Right ventricle myocardium inferior (tissue), 1 donor: ENCODE measurements around the gene MCTP1. TPM values are rescaled to one million over a fixed set of nuclear protein-coding genes. Genes with fewer than 3 reads are reported as not detected.

ENCODE experiments used
- ATAC-seq: fragments of 200-7000 bp; cut with Tn5 transposase; one replicate; pipeline ENCODE4 v1.9.1; 2020; ENCODE audit warnings: mild to moderate bottlenecking, moderate library complexity
- DNase-seq: peaks from one replicate; pipeline ENCODE4 v3.0.0; 2021; ENCODE audit errors: missing footprints
- intact Hi-C: fragments of 100-400 bp; cut with DNase I; formaldehyde crosslinking; loops from one replicate; pipeline ENCODE4 v1.11.0; 2022
- total RNA-seq: library from RNA; stranded (reverse); fragmentation: NEBNext Ultra II Directional; extraction: Animal tissue kit (Norgen Biotek cat#: 25700); gene quantifications from one replicate; pipeline ENCODE4 v1.2.1, GENCODE V29; 2021
- donor health status: DM: no; HTN: yes; CAD: no; lungs with severe emphysema.

MCTP1 gene
- total RNA-seq, 1 donor from 2014 or later: 8.5 TPM

DNA sequence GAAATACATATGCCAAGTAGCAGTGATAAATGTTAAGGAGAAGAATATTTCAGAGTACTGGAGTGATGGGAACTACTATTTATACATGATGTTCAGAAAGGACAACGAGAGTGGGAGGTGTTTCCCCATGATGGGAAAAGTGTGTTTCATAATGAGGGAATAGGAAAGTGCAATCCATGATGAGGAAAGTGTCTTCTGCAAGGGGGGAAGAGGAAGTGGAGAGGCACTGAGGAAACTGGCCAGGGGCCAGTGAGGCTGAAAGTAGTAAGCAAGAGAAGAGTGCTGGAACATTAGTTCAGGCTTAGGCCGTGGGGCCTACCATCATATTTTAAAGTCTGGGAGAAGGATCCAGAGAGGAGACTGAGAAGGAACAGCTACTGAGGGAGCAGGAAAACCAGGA, 339.2 kb downstream of the MCTP1 start:
- peak; percentile 84 for DNase-seq
- intact Hi-C loops: no loop called here
- no peak for ATAC-seq

DNA sequence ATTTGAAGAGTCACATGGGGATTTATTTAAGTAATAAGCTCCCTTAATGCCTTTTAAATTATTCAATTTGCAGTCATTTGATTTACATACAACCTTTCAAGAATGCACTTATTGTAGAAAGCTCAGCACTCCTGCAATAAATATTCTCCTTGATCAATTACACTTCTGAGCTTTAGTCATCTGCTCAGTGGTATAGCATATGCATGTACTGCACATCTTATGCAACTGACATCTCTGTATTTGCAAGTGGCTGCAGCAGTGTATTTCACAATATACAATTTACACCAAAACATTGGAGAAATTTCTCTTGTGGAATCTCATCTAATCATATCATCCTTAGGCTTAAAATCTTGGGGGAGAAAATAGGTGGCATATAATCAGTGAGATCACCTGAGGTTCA, 340.7 kb downstream of the MCTP1 start:
- intact Hi-C loops: no loop called here
- ATAC-seq (no peak), DNase-seq (no peak)

DNA sequence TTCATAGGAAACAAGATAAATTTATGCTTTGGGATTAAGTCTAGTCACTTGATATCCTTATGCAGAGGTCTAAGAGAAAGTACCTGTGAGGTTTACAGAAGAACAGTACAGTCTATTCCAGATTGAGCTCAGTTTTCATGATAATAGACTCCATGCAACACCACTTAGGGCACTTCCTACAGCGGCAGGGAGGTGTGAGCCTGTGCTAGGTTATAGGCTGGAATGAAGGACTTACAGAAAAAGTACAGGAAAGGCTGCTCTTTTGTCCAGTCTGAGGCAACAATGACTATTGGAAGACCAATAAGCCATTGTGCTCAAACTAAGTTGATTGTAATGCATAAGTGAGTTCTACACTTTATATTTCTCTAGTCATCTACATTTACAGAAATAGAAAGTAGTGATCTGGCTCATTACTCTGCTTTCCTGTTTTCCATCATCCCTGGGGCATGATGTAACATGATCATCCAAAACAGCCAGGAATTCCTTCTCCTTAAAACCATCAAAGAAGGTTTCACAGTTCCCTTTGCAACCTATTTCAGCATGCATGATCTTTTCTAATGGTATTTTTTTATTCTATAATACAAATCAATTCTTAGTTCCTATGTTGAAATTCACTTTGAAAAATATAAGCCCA, 343.7 kb downstream of the MCTP1 start:
- DNase-seq (no peak), ATAC-seq (no peak)
- intact Hi-C loops: no loop called here

DNA sequence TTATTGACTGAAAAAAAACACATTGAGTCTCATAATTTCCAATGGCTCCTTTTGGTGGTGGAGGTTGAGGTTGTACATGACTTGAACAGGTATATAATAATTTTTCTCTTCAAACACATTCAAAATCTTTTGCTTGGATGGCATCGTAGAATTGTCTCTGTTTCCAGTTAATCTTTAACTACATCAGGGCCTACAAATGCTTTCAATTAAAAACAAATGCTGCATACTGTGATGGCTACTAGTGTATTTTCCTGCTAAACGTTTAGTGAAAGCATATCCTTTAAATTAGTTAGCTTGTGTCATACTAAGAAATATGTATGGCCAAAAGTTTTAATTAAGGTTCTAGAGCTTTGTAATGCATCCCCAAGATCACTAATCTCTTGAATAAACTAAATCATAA, 352.6 kb downstream of the MCTP1 start:
- intact Hi-C loops: no loop called here
- ATAC-seq: no peak
- no peak for DNase-seq

DNA sequence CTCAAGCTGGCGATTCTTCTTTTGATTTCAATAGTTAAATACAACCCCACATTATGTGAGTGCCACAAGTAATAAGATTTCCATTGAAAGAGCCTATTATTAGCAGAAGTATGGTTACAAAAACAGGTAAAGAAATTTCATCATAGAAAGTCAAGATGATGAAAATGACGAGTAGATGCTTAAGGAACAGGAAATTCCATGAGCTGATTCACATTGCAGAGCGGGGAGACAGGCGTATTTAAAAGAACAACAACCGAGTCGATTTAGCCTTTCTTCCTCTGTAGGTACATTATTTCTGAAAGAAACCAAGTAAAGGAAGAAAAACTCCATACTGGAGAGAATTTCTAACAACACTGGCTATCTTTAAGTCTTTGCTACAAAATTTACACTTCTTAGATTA, 356.0 kb downstream of the MCTP1 start:
- no peak for ATAC-seq
- intact Hi-C loops: no loop called here
- DNase-seq: no peak

DNA sequence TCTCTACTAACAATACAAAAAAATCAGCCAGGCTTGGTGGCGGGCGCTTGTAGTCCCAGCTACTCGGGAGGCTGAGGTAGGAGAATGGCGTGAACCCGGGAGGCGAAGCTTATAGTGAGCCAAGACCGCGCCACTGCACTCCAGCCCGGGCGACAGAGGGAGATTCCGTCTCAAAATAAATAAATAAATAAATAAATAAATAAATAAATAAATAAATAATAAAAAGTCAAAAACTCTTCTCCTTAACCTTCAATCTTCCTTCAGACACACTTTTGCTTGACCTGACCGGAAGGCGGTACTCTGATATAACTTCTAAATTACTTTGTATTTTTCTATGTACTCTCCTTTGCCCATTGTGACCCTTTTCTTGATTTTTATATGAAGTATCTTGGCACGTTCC, 364.3 kb downstream of the MCTP1 start:
- ATAC-seq: no peak
- no peak for DNase-seq
- intact Hi-C loops: no loop called here

DNA sequence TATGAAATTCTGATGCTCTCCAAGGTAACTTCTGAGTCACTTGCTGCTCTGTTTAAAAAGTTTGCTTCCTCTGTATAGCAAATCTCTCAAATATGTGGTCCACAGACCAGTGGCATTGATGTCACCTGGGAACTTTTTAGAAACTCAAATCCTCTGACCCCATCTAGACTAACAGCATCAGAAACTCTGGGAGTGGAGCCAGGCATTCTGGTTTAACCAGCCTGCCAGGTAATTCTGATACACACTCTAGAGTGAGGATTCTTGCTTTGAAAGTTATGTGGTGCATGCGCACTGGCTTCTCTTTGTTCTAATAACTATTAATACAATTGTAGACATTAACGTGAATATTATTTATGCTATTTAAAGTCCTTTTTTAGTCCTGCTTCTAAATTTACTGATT, 368.3 kb downstream of the MCTP1 start:
- DNase-seq: no peak
- intact Hi-C loops: no loop called here
- no peak for ATAC-seq

DNA sequence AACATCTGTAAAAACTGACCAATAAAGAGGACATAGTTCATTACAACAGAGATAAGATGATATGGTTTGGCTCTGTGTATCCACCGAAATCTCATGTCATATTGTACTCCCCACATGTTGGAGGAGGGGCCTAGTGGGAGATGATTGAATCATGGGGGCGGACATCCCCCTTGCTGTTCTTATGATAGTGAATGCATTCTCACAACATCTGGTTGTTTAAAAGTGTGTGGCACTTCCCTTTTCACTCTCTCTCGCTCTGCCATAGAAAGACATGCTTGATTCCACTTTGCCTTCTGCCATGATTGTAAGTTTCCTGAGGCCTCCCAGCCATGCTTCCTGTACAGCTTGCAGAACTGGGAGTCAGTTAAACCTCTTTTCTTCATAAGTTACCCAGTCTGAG, 373.6 kb downstream of the MCTP1 start:
- no peak for DNase-seq
- intact Hi-C loops: no loop called here
- no peak for ATAC-seq

DNA sequence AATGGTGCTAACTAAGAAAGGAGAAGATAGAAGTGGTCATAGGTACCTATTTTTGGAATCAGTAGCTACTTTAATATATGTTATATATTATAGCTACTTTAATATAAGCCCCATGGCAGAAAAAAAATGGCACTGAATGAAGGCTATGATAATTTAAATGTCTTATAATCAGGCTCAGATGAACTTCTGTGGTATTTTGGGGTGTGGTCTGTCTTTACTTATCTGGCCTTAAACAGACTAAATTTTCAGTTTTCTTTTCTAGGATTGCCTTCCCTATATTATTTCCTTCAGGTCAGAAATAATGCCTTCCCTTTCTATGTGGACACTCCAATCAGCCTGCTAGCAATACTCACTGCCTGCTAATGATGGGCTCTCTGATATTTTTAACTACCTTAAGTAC, 374.2 kb downstream of the MCTP1 start:
- no peak for ATAC-seq
- intact Hi-C loops: no loop called here
- DNase-seq: no peak

DNA sequence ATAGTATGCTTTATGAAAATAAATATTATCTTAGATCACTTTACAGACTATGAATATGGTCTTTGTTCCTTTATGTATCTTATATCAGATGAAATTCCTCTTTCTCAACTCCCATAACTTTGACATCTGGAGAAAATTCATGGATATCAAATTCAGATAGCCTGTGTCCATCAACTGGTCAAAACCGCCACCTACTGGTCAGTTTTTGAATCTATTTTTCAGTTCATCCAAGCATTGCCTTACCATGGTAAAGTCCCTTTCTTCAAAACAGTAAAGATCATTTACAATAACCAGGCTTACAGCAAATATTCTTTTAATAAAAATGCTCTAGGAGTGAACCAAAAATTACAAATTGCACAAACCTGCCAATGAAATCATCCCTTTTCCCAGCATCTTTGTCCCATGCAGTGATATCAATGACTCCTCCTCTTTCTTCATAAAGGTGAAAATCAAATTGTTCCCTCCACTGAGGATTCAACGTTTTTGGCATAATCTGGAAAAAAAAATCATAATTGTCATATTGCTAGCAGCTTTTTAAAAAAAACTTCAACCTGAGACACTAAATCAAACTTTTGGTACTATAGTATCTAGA, 375.9 kb downstream of the MCTP1 start:
- intact Hi-C loops: no loop called here
- no peak for ATAC-seq
- DNase-seq: no peak

DNA sequence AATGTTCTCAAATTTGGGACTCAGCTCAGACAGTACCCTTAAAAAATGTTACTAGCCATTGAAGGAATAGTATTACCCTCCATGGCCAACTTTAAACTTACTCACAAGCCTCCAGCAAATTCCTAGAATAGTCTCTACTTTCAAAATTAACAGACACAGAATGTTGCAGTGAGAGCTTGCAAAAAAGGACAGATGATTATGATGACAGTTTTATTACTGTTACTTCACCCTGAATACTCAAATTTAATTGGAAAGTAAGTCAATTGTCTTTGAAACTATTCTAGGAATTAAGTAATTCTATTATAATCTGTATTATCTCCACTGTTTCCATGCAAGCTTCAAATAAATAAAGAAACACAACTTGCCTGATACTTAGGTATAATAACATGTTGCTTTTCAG, 378.1 kb downstream of the MCTP1 start:
- ATAC-seq: no peak
- no peak for DNase-seq
- intact Hi-C loops: no loop called here

DNA sequence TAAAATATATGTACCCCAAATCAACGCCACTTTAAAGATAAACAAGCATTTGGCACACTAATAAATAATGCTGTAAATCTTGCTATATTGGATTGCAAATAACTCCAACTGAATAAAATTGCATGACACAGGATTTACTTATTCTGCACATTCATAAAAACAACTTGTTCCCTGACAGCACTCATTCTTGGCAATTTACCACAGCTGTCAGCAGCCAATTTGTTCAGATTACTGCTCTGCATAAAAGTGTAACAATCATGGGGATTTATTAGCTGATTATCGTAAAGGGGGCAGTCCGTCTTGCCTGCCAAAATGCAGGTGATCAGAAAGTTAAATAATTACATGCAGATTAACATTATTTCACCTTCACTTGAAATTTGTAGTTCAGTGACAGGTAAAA, 381.2 kb downstream of the MCTP1 start:
- DNase-seq (no peak), ATAC-seq (no peak)
- intact Hi-C loops: no loop called here

DNA sequence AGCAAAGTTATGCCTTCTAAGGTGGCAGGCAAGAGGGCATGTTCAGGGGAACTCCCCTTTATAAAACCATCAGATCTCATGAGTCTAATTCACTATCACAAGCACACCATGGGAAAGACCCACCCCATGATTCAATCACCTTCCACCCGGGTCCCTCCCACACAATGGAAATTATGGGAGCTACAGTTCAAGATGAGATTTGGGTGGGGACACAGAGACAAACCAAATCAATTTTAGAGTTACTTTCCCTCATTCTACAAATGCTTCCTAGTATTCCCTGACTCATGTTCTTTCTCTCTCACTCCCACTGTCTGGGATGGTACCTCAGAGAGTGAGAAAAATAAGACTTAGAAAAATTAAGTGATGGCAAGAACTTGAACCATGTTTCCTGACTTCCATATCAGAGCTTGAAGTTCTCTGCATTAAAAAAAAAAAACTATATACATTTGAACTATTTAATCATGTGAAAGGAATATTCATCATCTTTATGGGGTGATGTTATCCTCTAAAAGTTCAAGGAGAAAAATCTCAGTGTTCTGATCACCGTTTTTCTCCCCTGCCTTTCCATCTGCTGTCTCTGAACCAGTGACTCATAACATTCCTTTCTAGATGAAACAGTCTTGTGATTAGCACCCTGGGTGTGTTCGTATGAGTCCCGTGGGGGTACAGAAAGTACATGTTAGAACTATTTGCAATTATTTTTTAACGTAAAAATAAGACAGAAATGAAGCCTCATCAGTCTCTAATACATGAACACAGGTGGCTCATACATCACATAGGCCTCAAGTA, 383.5 kb downstream of the MCTP1 start:
- ATAC-seq (no peak), DNase-seq (no peak)
- intact Hi-C loops: no loop called here

DNA sequence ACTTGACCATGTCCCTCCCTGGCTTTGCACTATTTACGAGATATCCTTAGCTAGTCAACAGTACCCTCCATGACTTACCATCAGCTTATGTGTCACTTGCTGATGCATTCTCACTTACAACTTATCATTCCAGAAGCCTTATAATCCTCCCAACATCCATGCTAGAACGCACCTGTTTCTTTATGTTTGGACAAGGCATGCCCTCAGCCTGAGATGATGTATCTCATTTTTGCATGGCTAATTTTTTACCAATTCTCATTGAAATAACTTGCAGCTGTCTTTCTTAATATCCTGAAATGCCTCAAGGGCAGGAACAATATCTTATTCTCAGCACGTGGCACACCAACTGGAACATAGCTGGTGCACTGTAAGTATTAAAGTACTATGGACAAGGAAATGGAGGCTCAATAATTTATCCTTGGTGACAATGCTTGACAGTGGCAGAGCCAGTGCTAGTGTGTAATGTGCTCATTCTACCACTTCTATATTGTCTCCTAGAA, 384.8 kb downstream of the MCTP1 start:
- intact Hi-C loops: no loop called here
- ATAC-seq: no peak
- no peak for DNase-seq

DNA sequence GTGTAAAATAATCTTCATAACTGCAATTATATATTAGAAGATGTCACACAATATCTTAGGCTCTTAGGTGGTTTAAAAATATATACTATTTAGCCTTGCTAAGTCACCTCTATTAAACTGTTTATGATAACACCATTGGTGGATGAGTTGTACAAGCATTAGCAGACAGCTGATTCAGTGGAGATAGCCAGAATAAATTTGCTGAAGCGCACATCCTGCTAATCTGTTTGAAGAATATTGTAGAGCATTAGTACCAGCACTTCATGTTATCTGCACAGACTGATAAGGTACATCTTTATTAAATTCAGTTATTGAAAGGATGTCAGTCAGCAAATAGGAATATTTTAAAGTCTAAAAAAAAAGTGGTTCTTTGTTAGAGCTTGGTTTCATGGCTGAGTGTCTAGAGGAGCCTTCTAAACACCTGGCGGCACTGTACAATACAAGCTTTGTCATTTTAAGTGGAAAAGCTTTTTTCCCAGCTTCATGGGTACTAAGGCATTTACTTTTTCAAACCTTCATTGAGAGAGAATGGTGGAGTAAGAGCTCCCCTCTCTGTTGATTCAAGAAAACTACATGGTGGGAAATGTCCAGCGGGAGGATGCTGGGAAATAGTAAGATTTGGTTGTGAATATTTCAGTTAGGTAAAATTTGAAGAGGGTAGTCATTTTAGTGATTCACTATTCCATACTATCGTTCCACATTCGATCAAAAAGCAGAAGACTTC, 391.3 kb downstream of the MCTP1 start:
- intact Hi-C loops: no loop called here
- DNase-seq (no peak), ATAC-seq (no peak)

DNA sequence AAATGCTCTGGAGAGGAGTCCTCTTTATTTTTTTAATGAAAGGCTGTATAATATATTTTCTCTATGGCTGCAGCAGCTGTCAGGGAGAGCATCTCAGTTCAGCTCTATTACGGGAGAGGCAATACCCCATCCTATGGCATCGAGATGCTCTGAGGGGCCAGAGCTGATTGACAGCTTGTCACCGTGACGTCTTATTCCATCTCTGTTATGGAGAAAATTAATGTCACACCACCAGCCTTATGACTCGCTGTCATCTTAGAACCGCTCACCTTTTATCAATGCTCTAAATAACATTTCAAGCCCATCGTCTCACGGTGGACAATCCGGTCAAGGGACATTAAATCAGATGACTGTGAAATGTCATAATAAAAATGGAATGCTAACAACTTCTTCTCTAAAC, 392.9 kb downstream of the MCTP1 start:
- no peak for DNase-seq
- no peak for ATAC-seq
- intact Hi-C loops: no loop called here

DNA sequence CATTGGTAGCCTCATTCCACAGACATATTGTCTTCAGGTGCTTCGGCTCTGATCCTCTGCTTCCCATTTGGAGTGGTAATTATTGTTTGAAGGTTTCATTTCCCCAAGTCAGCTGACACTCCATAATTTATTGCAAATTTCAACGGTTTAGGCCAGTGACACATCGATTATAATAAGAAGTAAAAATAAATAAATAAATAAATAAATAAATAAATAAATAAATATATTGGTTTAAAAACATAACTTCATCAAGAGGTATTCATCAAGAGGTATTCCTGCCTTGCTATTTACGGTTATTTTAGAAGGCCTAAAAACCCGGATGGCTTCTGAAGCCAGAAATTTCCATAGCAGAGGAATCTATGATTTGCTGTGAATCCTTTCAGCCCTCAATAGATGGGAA, 393.3 kb downstream of the MCTP1 start:
- intact Hi-C loops: no loop called here
- ATAC-seq (no peak), DNase-seq (no peak)

DNA sequence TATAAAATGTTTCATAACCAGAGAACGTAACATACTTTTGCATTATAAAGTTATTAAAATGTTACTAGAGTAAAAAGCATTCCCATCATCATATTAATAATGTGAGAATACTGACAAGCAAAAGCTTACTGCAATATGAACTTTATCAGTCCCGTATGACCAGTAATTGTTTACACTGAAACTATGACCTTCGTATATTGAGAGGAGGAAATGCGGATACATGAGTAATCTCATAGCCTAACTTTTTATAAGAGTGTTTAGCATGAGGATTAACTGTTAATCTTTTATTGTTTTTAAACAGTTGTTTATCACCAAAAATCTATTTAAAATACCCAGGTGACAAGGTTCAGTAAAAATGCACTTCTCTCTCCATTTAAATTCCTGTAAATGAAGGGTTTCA, 394.0 kb downstream of the MCTP1 start:
- ATAC-seq (no peak), DNase-seq (no peak)
- intact Hi-C loops: no loop called here

DNA sequence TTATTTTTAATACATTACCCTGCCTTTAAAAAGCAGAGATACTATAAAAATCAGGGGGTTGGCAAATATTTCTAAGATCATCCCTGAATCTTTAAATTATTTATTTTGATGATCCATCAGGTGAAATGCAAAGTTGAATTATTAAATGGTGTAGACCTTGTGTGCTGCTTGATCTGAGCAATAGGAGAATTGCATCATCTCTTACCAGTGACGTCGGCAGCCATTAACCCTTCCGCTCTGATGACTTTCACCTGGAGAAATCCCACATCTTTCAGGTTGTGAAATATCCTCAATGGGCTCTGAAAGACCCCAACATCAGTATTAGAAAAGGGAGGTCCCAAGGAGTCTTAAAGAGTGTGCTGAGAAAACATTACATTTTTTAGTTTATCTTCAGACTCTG, 396.2 kb downstream of the MCTP1 start:
- ATAC-seq (no peak), DNase-seq (no peak)
- intact Hi-C loops: no loop called here

DNA sequence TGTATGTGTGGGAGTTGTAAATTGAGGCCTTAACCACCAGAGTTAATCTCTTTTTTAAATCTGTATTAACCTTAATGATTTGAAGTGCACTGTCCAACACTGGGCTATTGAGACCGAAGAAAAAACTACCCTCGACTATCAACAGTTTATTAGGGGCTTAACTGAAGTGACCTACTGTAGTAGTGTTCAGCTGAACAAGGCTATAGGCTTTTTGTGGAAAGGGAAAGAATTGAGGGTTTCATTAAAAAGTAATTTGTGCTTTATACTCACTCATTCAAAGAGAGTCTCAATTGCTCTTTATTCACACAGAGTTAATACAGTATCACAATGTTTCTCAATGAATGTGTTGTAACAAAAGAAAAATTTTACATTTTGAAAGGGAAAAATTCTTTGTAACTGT, 399.0 kb downstream of the MCTP1 start:
- DNase-seq (no peak), ATAC-seq (no peak)
- intact Hi-C loops: no loop called here
